Measurements from ENCODE around the gene RAD51. TPM values are rescaled to one million over a fixed set of nuclear protein-coding genes. Genes with fewer than 3 reads are reported as not detected.

Gene RAD51
- total RNA-seq, 1 donor from 2014 or later: 1.3 TPM

- Histone ChIP-seq H3K36me3 (ENCODE audit: control insufficient read depth, insufficient read depth, low read length) (no peaks in the 10 kb centered on the region), H3K4me3 (ENCODE audit: low read depth, low read length) (no peak overlapping the region), H3K27me3 (ENCODE audit: control insufficient read depth, insufficient read depth, low read length) (no peaks in the 10 kb centered on the region)
- no peak for TF ChIP-seq CTCF (IDR thresholded peaks at IDR 0.05; ENCODE audit: insufficient read depth, low read length, poor library complexity, severe bottlenecking)
- DNase-seq (ENCODE audit: low read depth): no peak
Measured at GRCh38 chr15:40706121-40706520, 11.1 kb downstream of the RAD51 start.

GRCh38 chr15:40714144-40714543 is 19.2 kb downstream of the RAD51 start:
- H3K27me3 ChIP-seq (ENCODE audit: control insufficient read depth, insufficient read depth, low read length): no peaks in the 10 kb centered on the region
- no peak overlapping the region for H3K4me3 ChIP-seq (ENCODE audit: low read depth, low read length)
- TF ChIP-seq CTCF (IDR thresholded peaks at IDR 0.05; ENCODE audit: insufficient read depth, low read length, poor library complexity, severe bottlenecking): no peak
- no peak for DNase-seq (ENCODE audit: low read depth)
- no peaks in the 10 kb centered on the region for H3K36me3 ChIP-seq (ENCODE audit: control insufficient read depth, insufficient read depth, low read length)

- no peak for TF ChIP-seq CTCF (IDR thresholded peaks at IDR 0.05; ENCODE audit: insufficient read depth, low read length, poor library complexity, severe bottlenecking)
- no peak overlapping the region for H3K4me3 ChIP-seq (ENCODE audit: low read depth, low read length)
- no peaks in the 10 kb centered on the region for H3K27me3 ChIP-seq (ENCODE audit: control insufficient read depth, insufficient read depth, low read length)
- DNase-seq (ENCODE audit: low read depth): no peak
- H3K36me3 ChIP-seq (ENCODE audit: control insufficient read depth, insufficient read depth, low read length): no peaks in the 10 kb centered on the region
Measured at GRCh38 chr15:40716165-40716564, 21.2 kb downstream of the RAD51 start.

GRCh38 chr15:40721701-40722100 is 26.7 kb downstream of the RAD51 start:
- Histone ChIP-seq H3K4me3 (ENCODE audit: low read depth, low read length) (no peak overlapping the region), H3K36me3 (ENCODE audit: control insufficient read depth, insufficient read depth, low read length) (no peaks in the 10 kb centered on the region), H3K27me3 (ENCODE audit: control insufficient read depth, insufficient read depth, low read length) (no peaks in the 10 kb centered on the region)
- TF ChIP-seq CTCF (IDR thresholded peaks at IDR 0.05; ENCODE audit: insufficient read depth, low read length, poor library complexity, severe bottlenecking): no peak
- no peak for DNase-seq (ENCODE audit: low read depth)

GRCh38 chr15:40722354-40722753 is 27.4 kb downstream of the RAD51 start:
- H3K4me3 ChIP-seq (ENCODE audit: low read depth, low read length): no peak overlapping the region
- no peak for TF ChIP-seq CTCF (IDR thresholded peaks at IDR 0.05; ENCODE audit: insufficient read depth, low read length, poor library complexity, severe bottlenecking)
- no peaks in the 10 kb centered on the region for H3K27me3 ChIP-seq (ENCODE audit: control insufficient read depth, insufficient read depth, low read length)
- no peak for DNase-seq (ENCODE audit: low read depth)
- no peaks in the 10 kb centered on the region for H3K36me3 ChIP-seq (ENCODE audit: control insufficient read depth, insufficient read depth, low read length)

- Histone ChIP-seq H3K27me3 (ENCODE audit: control insufficient read depth, insufficient read depth, low read length) (no peaks in the 10 kb centered on the region), H3K4me3 (ENCODE audit: low read depth, low read length) (no peak overlapping the region), H3K36me3 (ENCODE audit: control insufficient read depth, insufficient read depth, low read length) (no peaks in the 10 kb centered on the region)
- no peak for DNase-seq (ENCODE audit: low read depth)
- TF ChIP-seq CTCF (IDR thresholded peaks at IDR 0.05; ENCODE audit: insufficient read depth, low read length, poor library complexity, severe bottlenecking): no peak
Measured at GRCh38 chr15:40722934-40723333, 28.0 kb downstream of the RAD51 start.

Measured in kidney epithelial cell (primary cell).